RWPE1 (cell line): Measurements from ENCODE around the gene HSPB9.
A peak's percentile ranks its signal among the peaks of the same experiment; 100 is the strongest.

Source experiments
- CTCF ChIA-PET: fragments of 350-600 bp; sonication (Branson Sonifier 250); formaldehyde crosslinking; extraction: SDS; loops from one replicate; lab custom pipeline; 2021; lab: Yijun Ruan, JAX
- POLR2A ChIA-PET: fragments of 400-600 bp; formaldehyde crosslinking; extraction: SDS; loops from one replicate; lab custom pipeline; 2020; ENCODE audit warnings: antibody characterized with exemption; ENCODE audit not compliant: low non-redundant PET; lab: Yijun Ruan, JAX
- DNase-seq: peaks from one replicate; pipeline ENCODE4 v3.0.0; 2012; ENCODE audit warnings: low spot score
- H3K27ac ChIP-seq: fragments of 450-650 bp; 2 replicates; pipeline ENCODE4 v1.5.1; 2017
- TF ChIP-seq, protein P1 (sequence below): fragments of 450-650 bp; conservative IDR thresholded peaks from 2 replicates; pipeline ENCODE4 v1.5.1; 2017; ENCODE audit warnings: low read depth, mild to moderate bottlenecking

HSPB9 gene

DNA sequence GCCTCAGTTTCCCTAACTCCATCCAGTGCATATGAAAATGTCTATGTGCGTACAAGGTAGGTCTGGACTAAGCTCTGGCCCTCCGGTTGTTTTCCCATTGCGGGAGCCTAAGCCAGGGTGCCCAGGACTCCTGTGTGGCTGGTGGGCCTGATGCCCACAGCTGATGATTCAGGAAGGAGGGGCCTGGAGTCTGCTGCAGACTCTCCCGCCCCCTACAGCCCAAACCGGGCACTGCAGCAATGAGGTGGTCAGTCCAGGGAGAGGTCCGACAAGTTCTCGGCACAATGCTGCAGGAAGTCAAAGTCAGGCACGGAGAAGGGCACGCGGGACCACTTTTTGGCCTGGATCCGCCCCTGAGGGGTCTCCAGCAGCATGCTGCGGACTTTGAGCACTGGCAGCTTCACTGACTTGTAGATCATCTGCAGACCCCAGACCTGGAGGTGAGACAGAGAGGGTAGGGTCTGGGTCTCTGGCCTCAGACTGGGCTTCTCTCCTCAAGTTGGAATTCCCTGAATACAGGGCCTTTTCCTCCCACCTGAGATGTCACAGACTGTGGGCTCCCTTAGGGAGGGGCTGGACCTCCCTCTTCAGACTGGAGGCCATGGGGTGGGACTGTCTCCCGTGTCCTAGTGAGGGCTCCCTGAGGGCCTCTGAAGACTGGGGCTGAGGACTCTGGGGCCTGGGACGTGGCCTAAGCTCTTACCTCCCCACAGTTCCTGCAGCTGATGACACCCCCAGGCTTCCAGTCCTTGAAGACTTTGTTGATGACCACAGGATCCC, 20.9 kb upstream of the HSPB9 start:
- peak; percentile 61 for DNase-seq
- POLR2A ChIA-PET, result no interaction called here
- H3K27ac ChIP-seq, result no peak overlapping the region
- TF ChIP-seq, protein P1, sequence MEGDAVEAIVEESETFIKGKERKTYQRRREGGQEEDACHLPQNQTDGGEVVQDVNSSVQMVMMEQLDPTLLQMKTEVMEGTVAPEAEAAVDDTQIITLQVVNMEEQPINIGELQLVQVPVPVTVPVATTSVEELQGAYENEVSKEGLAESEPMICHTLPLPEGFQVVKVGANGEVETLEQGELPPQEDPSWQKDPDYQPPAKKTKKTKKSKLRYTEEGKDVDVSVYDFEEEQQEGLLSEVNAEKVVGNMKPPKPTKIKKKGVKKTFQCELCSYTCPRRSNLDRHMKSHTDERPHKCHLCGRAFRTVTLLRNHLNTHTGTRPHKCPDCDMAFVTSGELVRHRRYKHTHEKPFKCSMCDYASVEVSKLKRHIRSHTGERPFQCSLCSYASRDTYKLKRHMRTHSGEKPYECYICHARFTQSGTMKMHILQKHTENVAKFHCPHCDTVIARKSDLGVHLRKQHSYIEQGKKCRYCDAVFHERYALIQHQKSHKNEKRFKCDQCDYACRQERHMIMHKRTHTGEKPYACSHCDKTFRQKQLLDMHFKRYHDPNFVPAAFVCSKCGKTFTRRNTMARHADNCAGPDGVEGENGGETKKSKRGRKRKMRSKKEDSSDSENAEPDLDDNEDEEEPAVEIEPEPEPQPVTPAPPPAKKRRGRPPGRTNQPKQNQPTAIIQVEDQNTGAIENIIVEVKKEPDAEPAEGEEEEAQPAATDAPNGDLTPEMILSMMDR, result peak; percentile 71
- CTCF ChIA-PET, result interaction anchor here (0.5 to 1.2 kb wide), 17 partner anchors 9 to 591 kb away, joined by 3 to 6 read pairs (median 3); partner anchors contain the start of gene DHX58

GRCh38 chr17:42103221-42103954, 19.2 kb upstream of the HSPB9 start:
- ChIA-PET POLR2A (interaction anchor here (0.7 kb wide), 1 partner anchor 835 kb away, joined by 3 read pairs; no protein-coding TSS in a partner anchor), CTCF (interaction anchor here (0.6 to 2.1 kb wide), 2 partner anchors 61 to 79 kb away, joined by 3 to 10 read pairs; no protein-coding TSS in a partner anchor)
- no peak for DNase-seq
- H3K27ac ChIP-seq, result no peak overlapping the region
- TF ChIP-seq, protein P1, result no peak

GRCh38 chr17:42104264-42104663, 18.3 kb upstream of the HSPB9 start:
- no peak overlapping the region for H3K27ac ChIP-seq
- DNase-seq, result no peak
- TF ChIP-seq, protein P1, result no peak
- CTCF ChIA-PET, result interaction anchor here (0.6 to 2.1 kb wide), 3 partner anchors 36 to 101 kb away, joined by 3 to 10 read pairs (median 4); no protein-coding TSS in a partner anchor
- POLR2A ChIA-PET, result interaction anchor here (0.7 kb wide), 1 partner anchor 834 kb away, joined by 3 read pairs; no protein-coding TSS in a partner anchor

GRCh38 chr17:42106009-42106408, 16.6 kb upstream of the HSPB9 start:
- no peak for DNase-seq
- CTCF ChIA-PET, result interaction anchor here (0.7 kb wide), 1 partner anchor 421 kb away, joined by 3 read pairs; no protein-coding TSS in a partner anchor
- TF ChIP-seq, protein P1, result no peak
- H3K27ac ChIP-seq, result no peak overlapping the region
- POLR2A ChIA-PET, result no interaction called here

- CTCF ChIA-PET, result interaction anchor here (1.1 kb wide), 1 partner anchor 83 kb away, joined by 3 read pairs; no protein-coding TSS in a partner anchor
- H3K27ac ChIP-seq, result peak overlapping the region; percentile 48; the same call in 1 of the 2 replicates
- TF ChIP-seq, protein P1, result no peak
- no peak for DNase-seq
- POLR2A ChIA-PET, result no interaction called here
Observed at GRCh38 chr17:42107124-42107523, 15.5 kb upstream of the HSPB9 start.
